Aorta (tissue), 5 donors: ENCODE results near the gene PLEKHN1. TPM values are rescaled to one million over a fixed set of nuclear protein-coding genes. Genes with fewer than 3 reads are reported as not detected.

Experiments
- ATAC-seq: fragments of 200-7000 bp; cut with Tn5 transposase; one replicate; pipeline ENCODE4 v1.9.1; 2022; ENCODE audit warnings: moderate library complexity; ENCODE audit not compliant: low FRiP score
- DNase-seq, 2 donors: peaks; one replicate each; pipeline ENCODE4 v3.0.0-alpha.2; 2020
- H3K27ac ChIP-seq, 2 donors: one replicate each; pipeline ENCODE4 v1.5.1; 2013; ENCODE audit warnings: low read length in 2 of 2, mild to moderate bottlenecking in 2 of 2, moderate library complexity in 2 of 2, control low read depth in 1 of 2, inconsistent platforms in 1 of 2, low read depth in 1 of 2
- H3K27me3 ChIP-seq, 2 donors: one replicate each; pipeline ENCODE4 v1.6.1; 2013; ENCODE audit warnings: control low read depth in 1 of 2, low read length in 1 of 2, mild to moderate bottlenecking in 1 of 2, moderate library complexity in 1 of 2; ENCODE audit not compliant: insufficient read depth in 2 of 2, control insufficient read depth in 1 of 2
- H3K36me3 ChIP-seq, 2 donors: one replicate each; pipeline ENCODE4 v1.6.1; 2013; ENCODE audit warnings: control low read depth in 1 of 2, low read length in 1 of 2, mild to moderate bottlenecking in 1 of 2; ENCODE audit not compliant: insufficient read depth in 2 of 2, control insufficient read depth in 1 of 2
- H3K4me1 ChIP-seq, 2 donors: one replicate each; pipeline ENCODE4 v1.6.1; 2013; ENCODE audit warnings: low read length in 2 of 2, control low read depth in 1 of 2, mild to moderate bottlenecking in 1 of 2, moderate library complexity in 1 of 2; ENCODE audit not compliant: insufficient read depth in 2 of 2, control insufficient read depth in 1 of 2
- H3K4me3 ChIP-seq, 2 donors: one replicate each; pipeline ENCODE4 v1.5.1; 2013; ENCODE audit warnings: low read length in 2 of 2, control low read depth in 1 of 2, mild to moderate bottlenecking in 1 of 2
- H3K9me3 ChIP-seq: one replicate; pipeline ENCODE4 v1.6.1; 2013; ENCODE audit warnings: mild to moderate bottlenecking, low read length; ENCODE audit not compliant: control insufficient read depth
- WGBS, 2 donors: extraction: QIAGEN DNeasy Blood & Tissue Kit; methylation state at CpG; one replicate each; pipeline ENCODE4 v1.1.7; 2013; 5-methylcytosine and 5-hydroxymethylcytosine counted together
- intact Hi-C, 2 donors: fragments of 100-400 bp; cut with DNase I; formaldehyde crosslinking; loops; one replicate each; pipeline versions ENCODE4 v1.14.2 to v1.15.0; 2022
- polyA plus RNA-seq, 2 donors: library from polyadenylated mRNA; stranded (reverse); fragments of 200-250 nt; gene quantifications; one replicate each; pipeline ENCODE4 v1.2.3, GENCODE V29; 2013
- total RNA-seq, 2 donors: library from RNA; stranded (reverse); fragmentation: NEBNext Ultra II Directional; extraction: Animal tissue kit (Norgen Biotek cat#: 25700); gene quantifications; one replicate each; pipeline ENCODE4 v1.2.1, GENCODE V29; 2021
- donor health status: healthy with polysubstance abuse.
- donor health status: Bipolar disorder and iron deficiency.
- donor health status: DM: no; HTN: no; CAD: no.
- donor health status: DM: no; HTN: no; CAD: no.
- donor health status: DM: yes; HTN: yes; CAD: no.

The PLEKHN1 gene
- total and polyA plus RNA-seq, 4 donors, result 0.13 to 1.2 (median 0.57) TPM

- ATAC-seq (no peak), DNase-seq (no peak)
- intact Hi-C loops, result no loop called here
- Histone ChIP-seq H3K4me3 (no peak overlapping the region), H3K27me3 (no peaks in the 10 kb centered on the region), H3K4me1 (no peaks in the 10 kb centered on the region), H3K9me3 (no peaks in the 10 kb centered on the region), H3K36me3 (no peaks in the 10 kb centered on the region), H3K27ac (no peak overlapping the region)
- WGBS, 2 donors, result 61 to 64% methylated on average over 23 of the region's 23 CpGs
These were observed 1.4 kb downstream of the PLEKHN1 start for GRCh38 chr1:967466-968343.

GRCh38 chr1:969260-969855 is 3.1 kb downstream of the PLEKHN1 start:
- Histone ChIP-seq H3K9me3 (no peaks in the 10 kb centered on the region), H3K4me3 (no peak overlapping the region), H3K27ac (no peak overlapping the region), H3K4me1 (no peaks in the 10 kb centered on the region), H3K27me3 (no peaks in the 10 kb centered on the region), H3K36me3 (no peaks in the 10 kb centered on the region)
- WGBS, 2 donors, result 77 to 78% methylated on average over 15 of the region's 15 CpGs
- intact Hi-C loops, result no loop called here
- ATAC-seq (no peak), DNase-seq (no peak)

GRCh38 chr1:970242-970972 is 4.1 kb downstream of the PLEKHN1 start:
- ATAC-seq (no peak), DNase-seq (no peak)
- intact Hi-C loops, result no loop called here
- Histone ChIP-seq H3K36me3 (no peaks in the 10 kb centered on the region), H3K4me1 (no peaks in the 10 kb centered on the region), H3K27ac (no peak overlapping the region), H3K27me3 (no peaks in the 10 kb centered on the region), H3K9me3 (no peaks in the 10 kb centered on the region), H3K4me3 (no peak overlapping the region)
- 11 to 12% methylated on average over 33 of the region's 33 CpGs for WGBS, 2 donors

GRCh38 chr1:970973-971730 is 4.9 kb downstream of the PLEKHN1 start:
- H3K36me3 ChIP-seq, result no peaks in the 10 kb centered on the region
- peak in 1 of 2 donors; percentile 43 for DNase-seq
- H3K4me3 ChIP-seq, result no peak overlapping the region
- H3K27me3 ChIP-seq, result no peaks in the 10 kb centered on the region
- H3K9me3 ChIP-seq, result no peaks in the 10 kb centered on the region
- ATAC-seq, result no peak
- no peaks in the 10 kb centered on the region for H3K4me1 ChIP-seq
- intact Hi-C loops, result no loop called here
- 28 to 36% methylated on average over 38 to 42 of the region's 42 CpGs for WGBS, 2 donors
- H3K27ac ChIP-seq, result no peak overlapping the region

- peak in 1 of 2 donors; percentile 51 for DNase-seq
- WGBS, 2 donors, result 75 to 77% methylated on average over 33 to 34 of the region's 34 CpGs
- intact Hi-C loops, result no loop called here
- no peaks in the 10 kb centered on the region for H3K27me3 ChIP-seq
- no peaks in the 10 kb centered on the region for H3K4me1 ChIP-seq
- H3K9me3 ChIP-seq, result no peaks in the 10 kb centered on the region
- H3K27ac ChIP-seq, result no peak overlapping the region
- H3K36me3 ChIP-seq, result no peaks in the 10 kb centered on the region
- no peak for ATAC-seq
- H3K4me3 ChIP-seq, result no peak overlapping the region
These were observed 5.6 kb downstream of the PLEKHN1 start for GRCh38 chr1:971751-972506.

GRCh38 chr1:972726-973458 is 6.6 kb downstream of the PLEKHN1 start:
- DNase-seq (no peak), ATAC-seq (no peak)
- H3K27me3 ChIP-seq, result no peaks in the 10 kb centered on the region
- intact Hi-C loops, result no loop called here
- H3K4me1 ChIP-seq, result no peaks in the 10 kb centered on the region
- no peaks in the 10 kb centered on the region for H3K9me3 ChIP-seq
- no peak overlapping the region for H3K4me3 ChIP-seq
- WGBS, 2 donors, result 85 to 87% methylated on average over 28 of the region's 28 CpGs
- H3K27ac ChIP-seq, result no peak overlapping the region
- H3K36me3 ChIP-seq, result no peaks in the 10 kb centered on the region

- intact Hi-C loops, result no loop called here
- ATAC-seq (no peak), DNase-seq (no peak)
- H3K4me1 ChIP-seq, result no peaks in the 10 kb centered on the region
- H3K36me3 ChIP-seq, result no peaks in the 10 kb centered on the region
- H3K9me3 ChIP-seq, result no peaks in the 10 kb centered on the region
- no peak overlapping the region for H3K27ac ChIP-seq
- H3K4me3 ChIP-seq, result no peak overlapping the region
- no peaks in the 10 kb centered on the region for H3K27me3 ChIP-seq
- 74 to 84% methylated on average over 27 to 28 of the region's 28 CpGs for WGBS, 2 donors
These were observed 7.4 kb downstream of the PLEKHN1 start for GRCh38 chr1:973459-974292.
